ENCODE data around the gene WDFY3.

DNA sequence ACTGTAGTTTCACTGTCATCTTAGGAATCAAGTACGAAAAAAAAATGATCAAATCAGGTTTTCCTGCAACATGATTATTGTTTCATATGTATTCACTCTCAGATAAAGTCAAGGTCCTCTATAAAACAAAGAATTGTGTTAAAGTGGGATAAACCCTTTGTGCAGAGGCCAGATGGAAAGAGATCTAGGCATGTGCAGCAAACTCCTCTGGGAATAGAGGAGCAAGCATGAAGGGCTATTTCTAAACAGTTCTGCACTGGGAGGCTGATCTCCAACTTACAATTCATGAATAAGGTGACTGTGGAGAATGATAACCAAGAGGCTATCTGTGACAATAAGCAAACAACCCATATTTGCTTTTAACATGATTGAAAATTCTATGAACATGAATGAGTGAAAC lies 2.4 kb upstream of the WDFY3 start:
- TF ChIP-seq EP300 (IDR thresholded peaks at IDR 0.05; ENCODE audit: borderline replicate concordance), result no peak
- TF ChIP-seq, protein P1, sequence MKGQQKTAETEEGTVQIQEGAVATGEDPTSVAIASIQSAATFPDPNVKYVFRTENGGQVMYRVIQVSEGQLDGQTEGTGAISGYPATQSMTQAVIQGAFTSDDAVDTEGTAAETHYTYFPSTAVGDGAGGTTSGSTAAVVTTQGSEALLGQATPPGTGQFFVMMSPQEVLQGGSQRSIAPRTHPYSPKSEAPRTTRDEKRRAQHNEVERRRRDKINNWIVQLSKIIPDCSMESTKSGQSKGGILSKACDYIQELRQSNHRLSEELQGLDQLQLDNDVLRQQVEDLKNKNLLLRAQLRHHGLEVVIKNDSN (IDR thresholded peaks at IDR 0.05), result no peak
- no peak for TF ChIP-seq RAD21 (IDR thresholded peaks at IDR 0.05; ENCODE audit: low read depth)
- TF ChIP-seq NFIC (IDR thresholded peaks at IDR 0.05), result no peak
- TF ChIP-seq TEAD4 (IDR thresholded peaks at IDR 0.05), result no peak
- TF ChIP-seq YY1 (IDR thresholded peaks at IDR 0.05; ENCODE audit: low read depth), result no peak
- no peak for TF ChIP-seq CREB1 (IDR thresholded peaks at IDR 0.05; ENCODE audit: low read depth)
- no peak for TF ChIP-seq TAF1 (IDR thresholded peaks at IDR 0.05; ENCODE audit: low read depth)
- no peak for TF ChIP-seq MAX (IDR thresholded peaks at IDR 0.05)
